OCI-LY1 (cell line): Measurements from ENCODE around the gene DROSHA.

Source experiments
- H2AFZ ChIP-seq: fragments of 200-600 bp; sonication (generic), shearing (Covaris generic); 2 replicates; pipeline ENCODE4 v1.6.0; 2014; ENCODE audit warnings: antibody characterized with exemption, mild to moderate bottlenecking, low read length
- H3F3A ChIP-seq: fragments of 200-600 bp; sonication (generic), shearing (Covaris generic); 2 replicates; pipeline ENCODE4 v1.6.0; 2014; ENCODE audit warnings: mild to moderate bottlenecking, antibody characterized with exemption, low read length, moderate library complexity; ENCODE audit not compliant: insufficient read depth
- H3K27ac ChIP-seq: fragments of 200-600 bp; sonication (generic); 2 replicates; pipeline ENCODE4 v1.5.1; 2014; ENCODE audit warnings: low read length, mixed run types, mild to moderate bottlenecking, low read depth; ENCODE audit not compliant: poor library complexity, severe bottlenecking
- H3K27me3 ChIP-seq: fragments of 200-600 bp; sonication (generic); 2 replicates; pipeline ENCODE4 v1.6.0; 2014; ENCODE audit warnings: antibody characterized with exemption, mild to moderate bottlenecking, low read length, moderate library complexity; ENCODE audit not compliant: insufficient read depth
- H3K36me3 ChIP-seq: fragments of 200-600 bp; sonication (generic); 2 replicates; pipeline ENCODE4 v1.6.1; 2014; ENCODE audit warnings: mild to moderate bottlenecking, antibody characterized with exemption, low read length, moderate library complexity, mixed read lengths; ENCODE audit not compliant: insufficient read depth
- H3K4me1 ChIP-seq: fragments of 200-600 bp; sonication (generic); 2 replicates; pipeline ENCODE4 v1.5.1; 2014; ENCODE audit warnings: mild to moderate bottlenecking, low read length, moderate library complexity; ENCODE audit not compliant: insufficient read depth, severe bottlenecking
- H3K4me2 ChIP-seq: fragments of 200-600 bp; sonication (generic), shearing (Covaris generic); 2 replicates; pipeline ENCODE4 v1.6.1; 2014; ENCODE audit warnings: low read length
- H3K4me3 ChIP-seq: fragments of 200-600 bp; sonication (generic); 2 replicates; pipeline ENCODE4 v1.5.1; 2014; ENCODE audit warnings: low read length, low read depth, mild to moderate bottlenecking, mixed read lengths; ENCODE audit not compliant: poor library complexity, severe bottlenecking
- H3K79me2 ChIP-seq: fragments of 200-600 bp; shearing (Covaris generic); 2 replicates; pipeline ENCODE4 v1.6.1; 2016; ENCODE audit warnings: mixed run types, low read length, mixed read lengths; ENCODE audit not compliant: insufficient read depth
- H3K9ac ChIP-seq: fragments of 200-600 bp; sonication (generic), shearing (Covaris generic); 2 replicates; pipeline ENCODE4 v1.6.1; 2014; ENCODE audit warnings: mild to moderate bottlenecking, low read length, mixed read lengths
- H3K9me2 ChIP-seq: fragments of 200-600 bp; sonication (generic), shearing (Covaris generic); 2 replicates; pipeline ENCODE4 v1.6.1; 2014; ENCODE audit warnings: low read depth, mild to moderate bottlenecking, low read length, mixed read lengths
- H3K9me3 ChIP-seq: fragments of 200-600 bp; shearing (Covaris generic); 2 replicates; pipeline ENCODE4 v1.6.1; 2014; ENCODE audit warnings: low read length, mixed read lengths
- H4K20me1 ChIP-seq: fragments of 200-600 bp; sonication (generic), shearing (Covaris generic); 2 replicates; pipeline ENCODE4 v1.6.0; 2016; ENCODE audit warnings: mild to moderate bottlenecking, low read length; ENCODE audit not compliant: insufficient read depth
- EZH2 ChIP-seq: fragments of 200-600 bp; sonication (generic), shearing (Covaris generic); IDR thresholded peaks from 2 replicates; pipeline ENCODE4 v1.8.0; 2017; ENCODE audit warnings: borderline replicate concordance, mixed run types, mild to moderate bottlenecking, antibody characterized with exemption, low read length, moderate library complexity, mixed read lengths
- TF ChIP-seq, protein P1 (sequence below): fragments of 200-600 bp; sonication (generic), shearing (Covaris generic); IDR thresholded peaks from 2 replicates; pipeline ENCODE4 v1.5.1; 2017; ENCODE audit warnings: mild to moderate bottlenecking, antibody characterized with exemption, low read length, moderate library complexity, mixed read lengths

The DROSHA gene

GRCh38 chr5:31481531-31482165 is 50.2 kb downstream of the DROSHA start:
- H3F3A ChIP-seq, result no peaks in the 10 kb centered on the region
- H3K79me2 ChIP-seq, result no peaks in the 10 kb centered on the region
- no peaks in the 10 kb centered on the region for H3K9me2 ChIP-seq
- H3K4me3 ChIP-seq, result no peak overlapping the region
- no peak overlapping the region for H2AFZ ChIP-seq
- no peaks in the 10 kb centered on the region for H4K20me1 ChIP-seq
- no peak overlapping the region for H3K27ac ChIP-seq
- TF ChIP-seq, protein P1, sequence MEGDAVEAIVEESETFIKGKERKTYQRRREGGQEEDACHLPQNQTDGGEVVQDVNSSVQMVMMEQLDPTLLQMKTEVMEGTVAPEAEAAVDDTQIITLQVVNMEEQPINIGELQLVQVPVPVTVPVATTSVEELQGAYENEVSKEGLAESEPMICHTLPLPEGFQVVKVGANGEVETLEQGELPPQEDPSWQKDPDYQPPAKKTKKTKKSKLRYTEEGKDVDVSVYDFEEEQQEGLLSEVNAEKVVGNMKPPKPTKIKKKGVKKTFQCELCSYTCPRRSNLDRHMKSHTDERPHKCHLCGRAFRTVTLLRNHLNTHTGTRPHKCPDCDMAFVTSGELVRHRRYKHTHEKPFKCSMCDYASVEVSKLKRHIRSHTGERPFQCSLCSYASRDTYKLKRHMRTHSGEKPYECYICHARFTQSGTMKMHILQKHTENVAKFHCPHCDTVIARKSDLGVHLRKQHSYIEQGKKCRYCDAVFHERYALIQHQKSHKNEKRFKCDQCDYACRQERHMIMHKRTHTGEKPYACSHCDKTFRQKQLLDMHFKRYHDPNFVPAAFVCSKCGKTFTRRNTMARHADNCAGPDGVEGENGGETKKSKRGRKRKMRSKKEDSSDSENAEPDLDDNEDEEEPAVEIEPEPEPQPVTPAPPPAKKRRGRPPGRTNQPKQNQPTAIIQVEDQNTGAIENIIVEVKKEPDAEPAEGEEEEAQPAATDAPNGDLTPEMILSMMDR, result no peak
- peaks cover 54% of the 10 kb centered on the region for H3K36me3 ChIP-seq
- H3K9ac ChIP-seq, result no peak overlapping the region
- H3K4me1 ChIP-seq, result no peaks in the 10 kb centered on the region
- H3K27me3 ChIP-seq, result no peaks in the 10 kb centered on the region
- H3K9me3 ChIP-seq, result no peaks in the 10 kb centered on the region
- H3K4me2 ChIP-seq, result no peak overlapping the region

DNA sequence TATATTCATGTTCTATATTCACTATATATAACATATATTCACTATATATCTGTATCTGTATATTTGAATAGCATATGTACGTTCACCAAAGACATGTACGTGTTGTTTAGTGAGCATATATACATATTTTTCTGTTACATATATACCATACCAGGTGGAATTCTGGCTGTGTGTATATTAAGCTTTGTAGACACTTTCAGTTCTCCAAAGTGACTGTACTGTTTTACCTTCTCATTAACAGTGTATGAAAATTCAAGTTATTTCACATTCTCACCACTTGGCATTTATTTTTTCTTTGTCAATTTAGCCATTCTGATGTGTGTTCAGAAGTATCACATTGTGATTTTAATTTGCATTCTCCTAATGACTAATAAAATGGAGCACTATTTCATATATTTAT is 52.2 kb downstream of the DROSHA start:
- no peak overlapping the region for H3K9ac ChIP-seq
- no peak overlapping the region for H3K4me2 ChIP-seq
- H3K79me2 ChIP-seq, result no peaks in the 10 kb centered on the region
- peaks cover 46% of the 10 kb centered on the region for H3K36me3 ChIP-seq
- TF ChIP-seq, protein P1, result no peak
- TF ChIP-seq EZH2, result no peak
- H3K4me1 ChIP-seq, result no peaks in the 10 kb centered on the region
- no peak overlapping the region for H2AFZ ChIP-seq
- no peaks in the 10 kb centered on the region for H3K9me3 ChIP-seq
- H3F3A ChIP-seq, result no peaks in the 10 kb centered on the region
- H3K9me2 ChIP-seq, result no peaks in the 10 kb centered on the region
- no peak overlapping the region for H3K27ac ChIP-seq
- H4K20me1 ChIP-seq, result no peaks in the 10 kb centered on the region
- no peak overlapping the region for H3K4me3 ChIP-seq
- H3K27me3 ChIP-seq, result no peaks in the 10 kb centered on the region

DNA sequence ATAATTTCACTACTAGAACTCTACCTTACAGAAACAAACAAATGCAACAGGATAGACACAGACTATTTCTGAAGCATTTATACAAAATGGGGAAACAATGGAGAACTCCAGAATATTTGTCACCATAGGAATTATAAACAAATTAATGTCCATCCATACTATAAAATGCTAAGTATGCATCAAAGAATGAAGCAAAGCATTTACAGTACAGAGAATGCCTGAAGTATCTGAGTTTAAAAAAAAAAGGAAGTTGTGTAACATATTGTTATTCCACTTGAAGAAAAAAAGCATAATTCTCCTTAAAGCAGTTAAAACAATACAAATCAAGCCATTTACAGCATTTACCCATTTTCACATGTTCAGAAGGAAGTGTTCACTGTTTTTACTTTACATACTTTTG is 53.0 kb downstream of the DROSHA start:
- Histone ChIP-seq H2AFZ (no peak overlapping the region), H3K36me3 (peaks cover 41% of the 10 kb centered on the region), H3K4me3 (no peak overlapping the region), H3K27ac (no peak overlapping the region), H3K9ac (no peak overlapping the region), H3K4me2 (no peak overlapping the region), H3K79me2 (no peaks in the 10 kb centered on the region), H3F3A (no peaks in the 10 kb centered on the region), H4K20me1 (no peaks in the 10 kb centered on the region), H3K4me1 (no peaks in the 10 kb centered on the region), H3K9me3 (no peaks in the 10 kb centered on the region), H3K27me3 (no peaks in the 10 kb centered on the region), H3K9me2 (no peaks in the 10 kb centered on the region)
- TF ChIP-seq, protein P1, result no peak
- no peak for TF ChIP-seq EZH2
